Superior temporal gyrus (tissue), 1 donor: Measurements from ENCODE around the gene PET100.

Experiments used
- DNase-seq: peaks from one replicate; pipeline ENCODE4 v3.0.0-alpha.2; 2016; ENCODE audit errors: extremely low spot score

The PET100 gene

GRCh38 chr19:7650148-7650547 is 20.6 kb downstream of the PET100 start:
- DNase-seq, result no peak

GRCh38 chr19:7652061-7652641 is 22.6 kb downstream of the PET100 start:
- DNase-seq, result peak; percentile 86

- DNase-seq, result no peak
Observed at GRCh38 chr19:7654401-7654800, 24.8 kb downstream of the PET100 start.

GRCh38 chr19:7655581-7655980 is 26.0 kb downstream of the PET100 start:
- DNase-seq, result no peak

GRCh38 chr19:7657131-7657751 is 27.6 kb downstream of the PET100 start:
- no peak for DNase-seq

GRCh38 chr19:7658219-7658686 is 28.7 kb downstream of the PET100 start:
- DNase-seq, result peak; percentile 57

- DNase-seq, result no peak
Observed at GRCh38 chr19:7661744-7662538, 32.3 kb downstream of the PET100 start.

- no peak for DNase-seq
Observed at GRCh38 chr19:7662657-7663056, 33.1 kb downstream of the PET100 start.

- DNase-seq, result no peak
Observed at GRCh38 chr19:7663706-7664105, 34.1 kb downstream of the PET100 start.

GRCh38 chr19:7665076-7665475 is 35.5 kb downstream of the PET100 start:
- peak; percentile 72 for DNase-seq

- DNase-seq, result no peak
Observed at GRCh38 chr19:7668842-7669241, 39.2 kb downstream of the PET100 start, which contains the start of gene RETN. Gene RETN, plus strand, starts transcription at chr19:7669049. Its CDS starts 278 bp downstream, at chr19:7669327.

GRCh38 chr19:7669641-7670040 is 40.0 kb downstream of the PET100 start:
- DNase-seq, result no peak

- peak; percentile 19 for DNase-seq
Observed at GRCh38 chr19:7670150-7670783, 40.7 kb downstream of the PET100 start.

GRCh38 chr19:7670790-7671189 is 41.2 kb downstream of the PET100 start:
- DNase-seq, result no peak

GRCh38 chr19:7672522-7672921 is 42.9 kb downstream of the PET100 start:
- no peak for DNase-seq

GRCh38 chr19:7674010-7675005 is 44.7 kb downstream of the PET100 start:
- DNase-seq, result peak; percentile 18

- no peak for DNase-seq
Observed at GRCh38 chr19:7676376-7676775, 46.8 kb downstream of the PET100 start.

GRCh38 chr19:7676854-7677253 is 47.3 kb downstream of the PET100 start, which contains the start of gene MCEMP1:
Gene MCEMP1, plus strand, starts transcription at chr19:7677090. Its CDS starts 31 bp downstream, at chr19:7677121.
- no peak for DNase-seq

GRCh38 chr19:7677669-7678311 is 48.2 kb downstream of the PET100 start:
- DNase-seq, result no peak
